NB4 (cell line): ENCODE data around the gene ANXA9.

Experiments
- DNase-seq: peaks from one replicate; pipeline ENCODE4 v3.0.0; 2010; ENCODE audit warnings: low read depth
- H3K4me3 ChIP-seq: one replicate; pipeline ENCODE4 v1.5.1; 2011; ENCODE audit warnings: mild to moderate bottlenecking, low read depth, low read length, moderate library complexity
- CTCF ChIP-seq: IDR thresholded peaks from one replicate; pipeline ENCODE4 v1.5.1; 2012; ENCODE audit warnings: low read depth, low read length
- MYC ChIP-seq: IDR thresholded peaks from 2 replicates; pipeline ENCODE4 v1.6.1; 2011; ENCODE audit warnings: low read depth, low read length
- POLR2A ChIP-seq: IDR thresholded peaks from 2 replicates; pipeline ENCODE4 v1.6.1; 2011; ENCODE audit warnings: mild to moderate bottlenecking; ENCODE audit not compliant: insufficient read length; ENCODE audit errors: extremely low read depth
- TF ChIP-seq, protein P1 (sequence below): IDR thresholded peaks from 2 replicates; pipeline ENCODE4 v1.6.1; 2011; ENCODE audit warnings: low read depth, low read length

ANXA9 gene

GRCh38 chr1:150994248-150994647 lies 12.2 kb downstream of the ANXA9 start:
- TF ChIP-seq POLR2A (no peak), CTCF (no peak), MYC (no peak)
- TF ChIP-seq, protein P1, sequence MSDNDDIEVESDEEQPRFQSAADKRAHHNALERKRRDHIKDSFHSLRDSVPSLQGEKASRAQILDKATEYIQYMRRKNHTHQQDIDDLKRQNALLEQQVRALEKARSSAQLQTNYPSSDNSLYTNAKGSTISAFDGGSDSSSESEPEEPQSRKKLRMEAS: no peak
- no peak for DNase-seq
- H3K4me3 ChIP-seq: no peak overlapping the region

GRCh38 chr1:150995460-150995859 lies 13.4 kb downstream of the ANXA9 start:
- DNase-seq: no peak
- no peak overlapping the region for H3K4me3 ChIP-seq
- no peak for TF ChIP-seq MYC
- TF ChIP-seq CTCF: no peak
- TF ChIP-seq, protein P1: no peak
- TF ChIP-seq POLR2A: no peak

- no peak for DNase-seq
- H3K4me3 ChIP-seq: no peak overlapping the region
- TF ChIP-seq, protein P1: no peak
- TF ChIP-seq POLR2A (no peak), CTCF (peak; percentile 62)
Observed at GRCh38 chr1:150995896-150996295, 13.8 kb downstream of the ANXA9 start.

- TF ChIP-seq MYC (no peak), CTCF (no peak), POLR2A (no peak)
- TF ChIP-seq, protein P1: no peak
- no peak for DNase-seq
Observed at GRCh38 chr1:150997126-150997872, 15.2 kb downstream of the ANXA9 start.

GRCh38 chr1:150997949-150998348 lies 15.9 kb downstream of the ANXA9 start:
- no peak for DNase-seq
- no peak overlapping the region for H3K4me3 ChIP-seq
- no peak for TF ChIP-seq CTCF
- no peak for TF ChIP-seq MYC
- no peak for TF ChIP-seq POLR2A
- TF ChIP-seq, protein P1: no peak

More at GRCh38 chr1:150997126-150997872, 15.2 kb downstream of the ANXA9 start:
- H3K4me3 ChIP-seq: no peak overlapping the region
